Measurements from ENCODE around the gene RFNG. TPM values are rescaled to one million over a fixed set of nuclear protein-coding genes. Genes with fewer than 3 reads are reported as not detected.

Gene RFNG
- total and polyA plus RNA-seq, 2 of the 13 experiments (the other 11 are each of a cell fraction or from before 2014, with no cell fraction given), result 61.4 to 64.0 TPM

DNA sequence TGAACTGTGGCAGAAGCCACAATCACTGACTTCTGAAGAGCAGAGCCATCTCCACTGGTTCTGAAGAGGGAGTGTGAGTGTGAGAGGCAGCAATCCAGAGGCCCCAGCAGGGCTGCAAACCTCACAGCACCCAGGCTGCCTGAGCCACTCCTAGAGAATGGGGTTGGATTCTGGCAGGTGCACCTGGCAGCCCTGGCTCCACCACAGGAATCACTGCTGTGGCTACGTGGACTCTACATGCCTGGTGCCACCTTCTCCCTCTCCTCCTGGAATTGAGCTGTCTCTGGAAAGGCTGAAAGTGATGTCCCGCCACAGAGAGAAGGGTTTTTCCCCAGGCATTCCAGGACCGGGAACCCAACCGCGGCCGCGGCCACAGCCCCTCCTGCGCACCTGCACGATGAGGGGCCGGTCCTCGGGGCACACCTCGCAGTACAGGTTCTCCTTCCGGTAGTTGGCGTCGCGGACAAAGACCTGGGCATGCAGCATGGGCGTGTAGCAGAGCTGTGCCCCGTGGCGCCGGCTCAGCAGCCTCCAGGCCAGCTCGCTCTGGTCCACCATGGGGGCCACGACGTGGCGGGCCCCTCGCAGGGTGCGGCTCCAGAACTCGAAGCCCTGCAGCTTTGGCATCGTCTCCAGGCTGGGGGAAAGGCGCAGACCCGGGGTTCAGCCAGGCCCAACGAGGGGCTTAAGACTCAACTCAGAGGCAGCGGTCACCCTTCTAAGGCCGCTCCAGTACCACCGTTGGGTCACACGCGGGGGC lies 13.0 kb upstream of the RFNG start:
- Histone ChIP-seq H4K20me1 (ENCODE audit: insufficient read depth, low read length) (no peaks in the 10 kb centered on the region), H3K4me1 (ENCODE audit: insufficient read depth, low read length) (peaks cover 28% of the 10 kb centered on the region), H3K36me3 (replicated peaks in 1 of 2; ENCODE audit: control insufficient read depth in 1 of 2, insufficient read depth in 2 of 2, low read length in 2 of 2) (peaks cover 21 to 40% of the 10 kb centered on the region in 2 experiments), H3K9me3 (ENCODE audit: low read length) (no peaks in the 10 kb centered on the region), H3K9ac (ENCODE audit: insufficient read depth, low read depth, low read length) (peak overlapping the region; percentile 95), H3K4me3 (replicated peaks in 1 of 3; ENCODE audit: insufficient read depth in 1 of 3, low read depth in 2 of 3, low read length in 3 of 3) (peak overlapping the region; percentile 69 to 99 (median 92)), H3K27me3 (ENCODE audit: control insufficient read depth in 1 of 2, insufficient read depth in 2 of 2, low read length in 2 of 2) (no peaks in the 10 kb centered on the region), H2AFZ (ENCODE audit: low read length) (no peak overlapping the region), H3K27ac (ENCODE audit: extremely low read length, insufficient read depth, low read length) (peak overlapping the region; percentile 64), H3K4me2 (ENCODE audit: low read depth, low read length) (peak overlapping the region; percentile 96), H3K79me2 (ENCODE audit: insufficient read depth, low read length) (peaks cover 20% of the 10 kb centered on the region)
- BruUV-seq (replicated peaks), result TSS peak; percentile 65
- ChIA-PET CTCF (ENCODE audit: low intra/inter-chr PET ratio, low total read pairs) (no interaction called here), POLR2A (interaction anchor here (0.6 to 3.4 kb wide), 7 partner anchors 8 to 42 kb away, joined by 3 to 14 read pairs (median 4); partner anchors contain the start of gene DCXR)
- intact Hi-C loops (cut with micrococcal nuclease; ENCODE audit: unreplicated experiment), result no loop called here
- in situ Hi-C loops (cut with HindIII; ENCODE audit: extremely low pct_ligation_motif_present, low pct_unique_long_range_greater_than_20kb), result no loop called here
- 4% methylated on average over 14 of the region's 36 CpGs for WGBS (ENCODE audit: low lambda C conversion rate)
- peak; percentile 44 for ATAC-seq
- DNase-seq (ENCODE audit: low spot score), result peak; percentile 38
- peak; percentile 23 for FAIRE-seq
- TF ChIP-seq ZNF567 (CRISPR knock-in tag; IDR thresholded peaks at IDR 0.05; ENCODE audit: borderline replicate concordance), result no peak
- TF ChIP-seq, protein P1, sequence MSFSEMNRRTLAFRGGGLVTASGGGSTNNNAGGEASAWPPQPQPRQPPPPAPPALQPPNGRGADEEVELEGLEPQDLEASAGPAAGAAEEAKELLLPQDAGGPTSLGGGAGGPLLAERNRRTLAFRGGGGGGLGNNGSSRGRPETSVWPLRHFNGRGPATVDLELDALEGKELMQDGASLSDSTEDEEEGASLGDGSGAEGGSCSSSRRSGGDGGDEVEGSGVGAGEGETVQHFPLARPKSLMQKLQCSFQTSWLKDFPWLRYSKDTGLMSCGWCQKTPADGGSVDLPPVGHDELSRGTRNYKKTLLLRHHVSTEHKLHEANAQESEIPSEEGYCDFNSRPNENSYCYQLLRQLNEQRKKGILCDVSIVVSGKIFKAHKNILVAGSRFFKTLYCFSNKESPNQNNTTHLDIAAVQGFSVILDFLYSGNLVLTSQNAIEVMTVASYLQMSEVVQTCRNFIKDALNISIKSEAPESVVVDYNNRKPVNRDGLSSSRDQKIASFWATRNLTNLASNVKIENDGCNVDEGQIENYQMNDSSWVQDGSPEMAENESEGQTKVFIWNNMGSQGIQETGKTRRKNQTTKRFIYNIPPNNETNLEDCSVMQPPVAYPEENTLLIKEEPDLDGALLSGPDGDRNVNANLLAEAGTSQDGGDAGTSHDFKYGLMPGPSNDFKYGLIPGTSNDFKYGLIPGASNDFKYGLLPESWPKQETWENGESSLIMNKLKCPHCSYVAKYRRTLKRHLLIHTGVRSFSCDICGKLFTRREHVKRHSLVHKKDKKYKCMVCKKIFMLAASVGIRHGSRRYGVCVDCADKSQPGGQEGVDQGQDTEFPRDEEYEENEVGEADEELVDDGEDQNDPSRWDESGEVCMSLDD (CRISPR knock-in tag; IDR thresholded peaks at IDR 0.05; ENCODE audit: borderline replicate concordance), result no peak
- TF ChIP-seq, protein P2, sequence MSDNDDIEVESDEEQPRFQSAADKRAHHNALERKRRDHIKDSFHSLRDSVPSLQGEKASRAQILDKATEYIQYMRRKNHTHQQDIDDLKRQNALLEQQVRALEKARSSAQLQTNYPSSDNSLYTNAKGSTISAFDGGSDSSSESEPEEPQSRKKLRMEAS (IDR thresholded peaks at IDR 0.05), result peak; percentile 87
- no peak for TF ChIP-seq NFRKB (IDR thresholded peaks at IDR 0.05)
- no peak for TF ChIP-seq ZNF672 (CRISPR knock-in tag; IDR thresholded peaks at IDR 0.05)
- no peak for TF ChIP-seq SNAPC2 (CRISPR knock-in tag; IDR thresholded peaks at IDR 0.05)
- TF ChIP-seq NR2F6 (IDR thresholded peaks at IDR 0.05), result no peak
- TF ChIP-seq NR2F6 (CRISPR knock-in tag; IDR thresholded peaks at IDR 0.05), result no peak
- TF ChIP-seq, protein P3, sequence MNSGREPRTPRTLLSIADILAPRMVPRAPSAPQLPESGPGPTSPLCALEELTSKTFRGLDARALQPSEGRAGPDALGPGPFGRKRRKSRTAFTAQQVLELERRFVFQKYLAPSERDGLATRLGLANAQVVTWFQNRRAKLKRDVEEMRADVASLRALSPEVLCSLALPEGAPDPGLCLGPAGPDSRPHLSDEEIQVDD (CRISPR knock-in tag; IDR thresholded peaks at IDR 0.05; ENCODE audit: borderline replicate concordance), result no peak
- no peak for TF ChIP-seq ZNF33B (CRISPR knock-in tag; IDR thresholded peaks at IDR 0.05)
- TF ChIP-seq, protein P4, sequence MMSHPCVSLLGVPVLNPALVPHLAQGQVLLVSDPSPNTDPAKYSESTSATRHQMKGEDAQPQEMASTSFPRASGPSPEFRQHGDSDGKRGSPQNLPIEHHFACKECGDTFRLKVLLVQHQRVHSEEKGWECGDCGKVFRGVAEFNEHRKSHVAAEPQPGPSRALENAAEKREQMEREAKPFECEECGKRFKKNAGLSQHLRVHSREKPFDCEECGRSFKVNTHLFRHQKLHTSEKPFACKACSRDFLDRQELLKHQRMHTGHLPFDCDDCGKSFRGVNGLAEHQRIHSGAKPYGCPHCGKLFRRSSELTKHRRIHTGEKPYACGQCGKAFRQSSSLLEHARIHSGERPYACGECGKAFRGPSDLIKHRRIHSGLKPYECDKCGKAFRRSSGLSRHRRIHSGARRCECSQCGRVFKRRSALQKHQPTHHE (CRISPR knock-in tag; IDR thresholded peaks at IDR 0.05; ENCODE audit: borderline replicate concordance), result no peak
- TF ChIP-seq U2AF2 (IDR thresholded peaks at IDR 0.05; ENCODE audit: low read depth, low read length), result no peak
- no peak for TF ChIP-seq TAF1 (CRISPR knock-in tag; IDR thresholded peaks at IDR 0.05)
- TF ChIP-seq, protein P5, sequence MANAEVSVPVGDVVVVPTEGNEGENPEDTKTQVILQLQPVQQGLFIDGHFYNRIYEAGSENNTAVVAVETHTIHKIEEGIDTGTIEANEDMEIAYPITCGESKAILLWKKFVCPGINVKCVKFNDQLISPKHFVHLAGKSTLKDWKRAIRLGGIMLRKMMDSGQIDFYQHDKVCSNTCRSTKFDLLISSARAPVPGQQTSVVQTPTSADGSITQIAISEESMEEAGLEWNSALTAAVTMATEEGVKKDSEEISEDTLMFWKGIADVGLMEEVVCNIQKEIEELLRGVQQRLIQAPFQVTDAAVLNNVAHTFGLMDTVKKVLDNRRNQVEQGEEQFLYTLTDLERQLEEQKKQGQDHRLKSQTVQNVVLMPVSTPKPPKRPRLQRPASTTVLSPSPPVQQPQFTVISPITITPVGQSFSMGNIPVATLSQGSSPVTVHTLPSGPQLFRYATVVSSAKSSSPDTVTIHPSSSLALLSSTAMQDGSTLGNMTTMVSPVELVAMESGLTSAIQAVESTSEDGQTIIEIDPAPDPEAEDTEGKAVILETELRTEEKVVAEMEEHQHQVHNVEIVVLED (CRISPR knock-in tag; IDR thresholded peaks at IDR 0.05; ENCODE audit: borderline replicate concordance), result no peak
- TF ChIP-seq ZNF768 (CRISPR knock-in tag; IDR thresholded peaks at IDR 0.05), result no peak
- no peak for TF ChIP-seq SMARCE1 (IDR thresholded peaks at IDR 0.05; ENCODE audit: borderline replicate concordance)
- no peak for TF ChIP-seq RORA (CRISPR knock-in tag; IDR thresholded peaks at IDR 0.05)
- TF ChIP-seq TOE1 (CRISPR knock-in tag; IDR thresholded peaks at IDR 0.05), result no peak
- no peak for TF ChIP-seq ATF7 (IDR thresholded peaks at IDR 0.05)
- TF ChIP-seq ATF7 (CRISPR knock-in tag; IDR thresholded peaks at IDR 0.05), result no peak
